NB4 (cell line): ENCODE data around the gene KAZALD1.
A peak's percentile ranks its signal among the peaks of the same experiment; 100 is the strongest.

Experiments
- CTCF ChIP-seq: IDR thresholded peaks from one replicate; pipeline ENCODE4 v1.5.1; 2012; ENCODE audit warnings: low read depth, low read length
- MAX ChIP-seq: IDR thresholded peaks from 2 replicates; pipeline ENCODE4 v1.6.1; 2011; ENCODE audit warnings: low read depth, low read length
- POLR2A ChIP-seq: IDR thresholded peaks from 2 replicates; pipeline ENCODE4 v1.6.1; 2011; ENCODE audit warnings: mild to moderate bottlenecking; ENCODE audit not compliant: insufficient read length; ENCODE audit errors: extremely low read depth

GRCh38 chr10:101042667-101043362 lies 19.0 kb upstream of the KAZALD1 start:
- TF ChIP-seq CTCF, result no peak
- peak; percentile 76 for TF ChIP-seq POLR2A
- peak; percentile 62 for TF ChIP-seq MAX
